GM10248 (cell line): Measurements from ENCODE around the gene ADGRL1.

Experiments used
- CTCF ChIA-PET: fragments of 300-600 bp; sonication (Branson Sonifier 250); formaldehyde crosslinking; extraction: SDS; loops from one replicate; lab custom pipeline; 2021; ENCODE audit warnings: antibody characterized with exemption; lab: Yijun Ruan, JAX
- POLR2A ChIA-PET: fragments of 350-650 bp; sonication (Branson Sonifier 250); formaldehyde crosslinking; extraction: SDS; loops from one replicate; lab custom pipeline; 2020; ENCODE audit warnings: antibody characterized with exemption; lab: Yijun Ruan, JAX
- DNase-seq: peaks from one replicate; pipeline ENCODE4 v3.0.0; 2012; ENCODE audit errors: extremely low spot score
- CTCF ChIP-seq: IDR thresholded peaks from 2 replicates; pipeline ENCODE4 v1.5.1; 2012; ENCODE audit warnings: mild to moderate bottlenecking, low read depth; ENCODE audit errors: extremely low read depth, missing control alignments, control extremely low read depth

The ADGRL1 gene

DNA sequence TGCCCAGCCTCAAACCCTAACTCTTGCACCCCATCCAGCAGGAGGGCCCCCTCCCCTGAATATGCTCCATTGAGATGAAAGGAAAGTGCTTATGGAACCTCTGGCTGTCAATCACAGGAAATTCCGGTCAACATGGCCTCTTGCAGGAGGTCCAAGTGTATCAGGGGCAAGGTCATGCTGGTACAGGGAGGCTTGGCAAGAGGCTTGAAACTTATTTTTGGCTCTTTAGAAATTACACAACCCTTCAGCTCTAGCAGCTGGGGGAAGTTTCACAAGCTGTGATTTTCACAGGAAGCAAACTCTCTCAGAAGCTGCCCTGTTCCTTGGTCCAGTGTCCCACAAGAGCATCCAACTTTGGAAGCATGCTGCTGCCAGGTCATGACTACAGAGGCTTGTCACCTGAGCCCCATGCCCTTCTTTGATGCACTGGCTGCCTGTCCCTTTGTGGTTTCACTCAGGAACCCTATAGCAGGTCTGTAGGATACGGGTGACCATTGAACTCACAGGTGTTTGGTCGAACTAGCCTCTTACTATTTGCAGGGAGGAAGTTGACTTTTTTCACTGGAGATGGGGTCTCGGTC lies 78.0 kb downstream of the ADGRL1 start:
- ChIA-PET POLR2A (no interaction called here), CTCF (interaction anchor here (1.0 to 4.8 kb wide), 4 partner anchors 10 to 20 kb away, joined by 3 to 29 read pairs (median 11); partner anchors contain the start of gene ASF1B)
- DNase-seq, result peak; percentile 16
- no peak for TF ChIP-seq CTCF

DNA sequence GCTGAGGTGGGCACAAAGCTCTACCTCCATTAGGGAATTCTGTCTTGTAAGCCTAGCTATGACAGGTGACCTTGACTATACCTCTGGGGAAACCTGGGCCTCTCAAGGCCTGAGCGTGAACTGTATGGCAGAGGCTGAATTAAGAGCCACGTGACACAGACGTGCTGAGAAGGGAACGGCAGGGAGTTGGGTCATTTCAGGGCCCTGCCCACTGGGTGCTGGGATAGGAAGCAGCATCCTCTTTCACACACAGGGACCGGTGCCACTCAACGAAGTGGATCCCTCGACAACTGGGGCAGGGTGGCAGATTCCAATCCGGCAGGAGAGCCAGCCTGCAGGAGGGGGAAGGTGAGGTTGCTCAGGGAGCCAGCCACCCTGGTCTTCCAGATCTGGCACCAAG lies 78.8 kb downstream of the ADGRL1 start:
- CTCF ChIA-PET, result interaction anchor here (1.5 to 4.8 kb wide), 3 partner anchors 10 to 19 kb away, joined by 3 to 29 read pairs (median 18); partner anchors contain the start of gene ASF1B
- DNase-seq, result no peak
- POLR2A ChIA-PET, result no interaction called here
- TF ChIP-seq CTCF, result no peak

GRCh38 chr19:14122924-14123323 lies 83.0 kb downstream of the ADGRL1 start:
- POLR2A ChIA-PET, result no interaction called here
- CTCF ChIA-PET, result interaction anchor here (0.8 to 2.1 kb wide), 4 partner anchors 10 to 225 kb away, joined by 3 to 14 read pairs (median 4); partner anchors contain the start of gene ASF1B
- DNase-seq, result no peak
- TF ChIP-seq CTCF, result no peak

DNA sequence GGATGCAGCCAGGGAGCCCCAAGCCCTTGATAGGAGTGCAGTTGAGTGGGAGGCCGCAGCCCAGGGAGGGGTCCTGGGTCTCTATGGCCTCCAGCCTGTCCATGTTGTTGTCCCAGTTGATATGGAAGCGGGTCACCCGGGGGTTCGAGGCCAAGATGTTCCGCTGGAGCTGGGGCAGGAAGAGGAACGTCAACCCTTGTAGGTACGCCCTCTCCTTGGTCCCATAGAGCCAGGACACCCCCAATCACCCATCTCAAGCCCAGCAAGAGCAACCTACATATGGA lies 85.5 kb downstream of the ADGRL1 start:
- ChIA-PET CTCF (no interaction called here), POLR2A (interaction anchor here (0.6 kb wide), 1 partner anchor 61 kb away, joined by 4 read pairs; no protein-coding TSS in a partner anchor)
- DNase-seq, result no peak
- no peak for TF ChIP-seq CTCF

DNA sequence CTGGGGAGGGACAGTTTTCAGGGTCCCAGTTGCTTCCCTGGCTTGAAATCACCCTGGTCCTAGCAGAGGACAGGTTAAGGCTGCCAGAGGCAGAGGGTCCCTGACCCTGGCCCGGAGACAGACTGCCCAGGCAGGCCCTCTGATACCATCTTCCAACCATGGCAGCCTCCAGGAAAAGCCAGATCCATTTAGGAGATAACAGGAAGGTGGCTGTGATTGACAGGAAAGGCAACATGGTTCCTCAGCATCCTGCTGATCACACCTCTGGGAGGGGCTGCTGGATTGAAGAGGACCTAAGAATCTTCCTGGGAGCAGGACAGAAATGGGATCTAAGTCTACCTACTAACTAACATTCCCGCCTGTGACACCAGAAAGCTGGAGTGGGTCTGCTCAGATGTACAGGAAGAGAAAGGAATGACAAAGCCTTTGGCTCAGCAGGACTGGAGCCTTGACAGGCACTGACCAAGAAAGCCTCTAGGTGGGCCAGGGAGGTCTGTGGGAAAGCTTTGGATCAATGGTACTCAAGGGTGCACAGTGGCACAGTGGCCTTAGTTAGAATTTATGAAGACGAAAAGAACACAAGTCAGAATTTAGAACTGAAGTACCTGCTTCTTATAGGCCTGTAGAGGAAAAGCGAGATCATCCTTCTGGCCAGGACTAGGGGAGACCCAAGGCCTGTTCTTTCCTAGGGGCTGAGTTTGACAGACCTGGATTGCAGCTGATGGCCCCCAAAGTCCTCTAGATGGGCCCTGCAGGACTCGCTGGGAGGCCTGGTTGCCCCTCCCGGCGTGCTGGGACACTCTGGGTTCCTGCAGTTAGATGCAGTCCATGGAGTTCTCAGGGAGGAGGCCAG lies 86.1 kb downstream of the ADGRL1 start:
- CTCF ChIA-PET, result interaction anchor here (6.6 kb wide), 1 partner anchor 16 kb away, joined by 50 read pairs; the partner anchor contains the start of gene ASF1B
- no peak for TF ChIP-seq CTCF
- POLR2A ChIA-PET, result no interaction called here
- no peak for DNase-seq

DNA sequence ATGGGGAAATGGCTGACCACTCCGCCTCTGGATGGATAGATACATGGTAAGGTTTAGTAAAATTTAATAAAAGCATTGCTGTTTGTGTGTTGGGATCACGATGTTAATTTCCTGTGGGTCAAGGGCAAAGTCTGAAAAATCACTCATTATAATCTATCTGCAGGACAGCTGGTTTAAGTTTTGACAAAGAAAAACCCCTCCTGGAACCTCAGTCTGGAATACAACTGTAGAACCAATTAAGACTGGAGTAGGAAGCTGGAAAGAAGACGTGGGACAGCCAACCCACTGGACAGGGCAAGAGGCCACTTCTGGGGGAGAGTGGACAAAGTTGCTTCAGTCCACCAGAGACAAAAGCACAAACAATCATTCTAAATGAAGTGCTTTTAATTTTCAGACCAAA lies 86.8 kb downstream of the ADGRL1 start:
- ChIA-PET CTCF (interaction anchor here (1.2 to 6.6 kb wide), 2 partner anchors 17 to 239 kb away, joined by 3 to 50 read pairs; partner anchors contain the start of gene ASF1B), POLR2A (no interaction called here)
- DNase-seq, result no peak
- no peak for TF ChIP-seq CTCF
